PC-9 (cell line): ENCODE results near the gene COL16A1.

Experiments
- CTCF ChIP-seq: fragments of 200-600 bp; sonication (generic); conservative IDR thresholded peaks from 2 replicates; pipeline ENCODE4 v1.6.1; 2017; ENCODE audit warnings: mixed run types, antibody characterized with exemption, mild to moderate bottlenecking, moderate library complexity
- EZH2 ChIP-seq: fragments of 200-600 bp; sonication (generic); IDR thresholded peaks from 2 replicates; pipeline ENCODE4 v1.8.0; 2017; ENCODE audit warnings: antibody characterized with exemption, low read depth

DNA sequence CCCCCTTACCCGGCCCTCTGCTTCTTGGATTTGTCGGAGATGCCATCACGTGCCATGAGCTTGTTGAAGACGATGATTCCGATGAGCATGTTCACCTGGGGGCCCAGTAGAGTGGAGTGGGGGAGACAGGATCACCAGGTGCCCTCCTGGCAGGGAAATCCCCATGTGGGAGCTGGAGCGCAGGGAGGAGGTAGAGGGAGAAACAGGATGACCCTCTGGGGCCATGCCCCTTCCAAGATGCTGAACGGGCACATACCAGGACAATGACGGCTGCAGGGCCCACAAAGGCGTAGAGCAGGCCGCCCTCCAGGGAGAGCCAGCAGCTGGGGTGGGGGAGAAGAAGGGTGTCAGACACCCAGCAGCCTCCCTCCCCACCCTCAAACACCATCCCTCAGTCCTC lies 31.8 kb upstream of the COL16A1 start:
- TF ChIP-seq CTCF (no peak), EZH2 (no peak)
